ENCODE measurements around the gene CFAP157.

GRCh38 chr9:127729522-127730256, 22.9 kb downstream of the CFAP157 start:
- TF ChIP-seq CTCF (IDR thresholded peaks at IDR 0.05) (no peak), POLR2A (IDR thresholded peaks at IDR 0.05) (no peak)

All from stomach (tissue), 4 donors.